Common myeloid progenitor, CD34-positive (primary cell): ENCODE results near the gene MARK1.

Source experiments
- CTCF ChIA-PET: fragments of 350-600 bp; sonication (Branson Sonifier 250); formaldehyde crosslinking; loops from one replicate; lab custom pipeline; 2021; ENCODE audit warnings: antibody characterized with exemption; lab: Charles Lee
- POLR2A ChIA-PET: fragments of 350-600 bp; sonication (Branson Sonifier 250); formaldehyde crosslinking; loops from one replicate; lab custom pipeline; 2021; ENCODE audit warnings: antibody characterized with exemption; lab: Charles Lee
- DNase-seq, 3 donors: peaks; one replicate each; pipeline versions ENCODE4 v3.0.0 to v3.0.0-alpha.2; 2013
- H3K27ac ChIP-seq, 2 experiments: 1 replicate in 1 of 2; 2 replicates in 1 of 2; pipeline ENCODE4 v1.7.0; 2013; ENCODE audit warnings: inconsistent platforms in 2 of 2, low read length in 2 of 2, mild to moderate bottlenecking in 2 of 2, low read depth in 1 of 2, moderate library complexity in 1 of 2; ENCODE audit not compliant: severe bottlenecking in 2 of 2, insufficient read depth in 1 of 2, poor library complexity in 1 of 2
- H3K27me3 ChIP-seq, 5 experiments: replicated peaks in 2 of 5; 1 replicate in 3 of 5; 2 replicates in 2 of 5; pipeline versions ENCODE4 v1.6.1 to v1.7.0; 2013; ENCODE audit warnings: low read length in 4 of 5, mild to moderate bottlenecking in 2 of 5, moderate library complexity in 2 of 5, inconsistent platforms in 1 of 5; ENCODE audit not compliant: insufficient read depth in 5 of 5, control insufficient read depth in 4 of 5
- H3K36me3 ChIP-seq, 4 experiments: 1 replicate in 2 of 4; 2 replicates in 2 of 4; pipeline versions ENCODE4 v1.6.1 to v1.7.0; 2013; ENCODE audit warnings: low read length in 3 of 4, control low read depth in 1 of 4, mild to moderate bottlenecking in 1 of 4; ENCODE audit not compliant: control insufficient read depth in 4 of 4, insufficient read depth in 4 of 4
- H3K4me1 ChIP-seq, 4 experiments: 1 replicate in 3 of 4; 2 replicates in 1 of 4; pipeline versions ENCODE4 v1.6.1 to v1.7.1; 2013; ENCODE audit warnings: low read length in 3 of 4, mild to moderate bottlenecking in 3 of 4, control low read depth in 1 of 4, inconsistent platforms in 1 of 4, moderate library complexity in 1 of 4; ENCODE audit not compliant: control insufficient read depth in 4 of 4, insufficient read depth in 4 of 4; ENCODE audit errors: control extremely low read depth in 1 of 4
- H3K4me3 ChIP-seq, 7 experiments: 1 replicate in 4 of 7; 2 replicates in 3 of 7; pipeline versions ENCODE4 v1.5.1 to v1.7.0; 2013; ENCODE audit warnings: mild to moderate bottlenecking in 7 of 7, low read length in 6 of 7, moderate library complexity in 6 of 7, inconsistent platforms in 2 of 7, low read depth in 2 of 7, control low read depth in 1 of 7; ENCODE audit not compliant: insufficient read depth in 4 of 7, control insufficient read depth in 1 of 7; ENCODE audit errors: extremely low read depth in 1 of 7
- H3K9me3 ChIP-seq, 5 experiments: 1 replicate in 4 of 5; 2 replicates in 1 of 5; pipeline versions ENCODE4 v1.6.1 to v1.7.1; 2013; ENCODE audit warnings: low read length in 4 of 5, mild to moderate bottlenecking in 2 of 5, inconsistent platforms in 1 of 5, low read depth in 1 of 5, moderate library complexity in 1 of 5; ENCODE audit not compliant: control insufficient read depth in 4 of 5, insufficient read depth in 2 of 5; ENCODE audit errors: control extremely low read depth in 1 of 5
- WGBS: methylation state at CpG from one replicate; pipeline ENCODE4 v1.1.5; 2013; ENCODE audit not compliant: insufficient coverage; 5-methylcytosine and 5-hydroxymethylcytosine counted together

MARK1 gene

DNA sequence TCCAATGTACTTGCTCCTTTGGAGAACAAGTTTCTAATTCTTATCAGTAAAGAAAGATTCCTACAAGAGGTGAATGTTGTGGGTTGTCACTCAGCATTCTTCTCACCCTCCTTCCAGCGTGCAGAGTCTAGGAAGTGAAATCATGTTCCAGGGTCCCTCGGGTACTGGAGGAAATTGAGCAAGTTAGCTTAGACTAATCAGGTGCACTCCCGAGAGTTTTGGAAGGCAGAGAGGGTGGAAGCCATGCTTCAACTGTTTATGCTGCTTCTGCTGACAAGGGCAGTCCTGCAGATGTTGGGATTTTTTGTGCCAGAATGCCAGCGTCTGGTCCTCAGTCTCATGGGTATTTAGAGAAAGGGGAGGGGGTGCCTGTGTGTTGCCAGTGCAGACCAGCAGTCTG, 157.0 kb downstream of the MARK1 start:
- Histone ChIP-seq H3K27me3 (peaks cover 2 to 5% (median 3%) of the 10 kb centered on the region in 5 experiments), H3K4me1 (peaks cover 0 to 6% (median 4%) of the 10 kb centered on the region in 4 experiments), H3K27ac (no peak overlapping the region), H3K36me3 (no peaks in the 10 kb centered on the region), H3K4me3 (no peak overlapping the region), H3K9me3 (no peaks in the 10 kb centered on the region)
- ChIA-PET POLR2A (no interaction called here), CTCF (interaction anchor here (0.9 to 1.2 kb wide), 2 partner anchors 11 to 76 kb away, joined by 3 read pairs; no protein-coding TSS in a partner anchor)
- 75% methylated on average over 2 of the region's 4 CpGs for WGBS
- no peak for DNase-seq

DNA sequence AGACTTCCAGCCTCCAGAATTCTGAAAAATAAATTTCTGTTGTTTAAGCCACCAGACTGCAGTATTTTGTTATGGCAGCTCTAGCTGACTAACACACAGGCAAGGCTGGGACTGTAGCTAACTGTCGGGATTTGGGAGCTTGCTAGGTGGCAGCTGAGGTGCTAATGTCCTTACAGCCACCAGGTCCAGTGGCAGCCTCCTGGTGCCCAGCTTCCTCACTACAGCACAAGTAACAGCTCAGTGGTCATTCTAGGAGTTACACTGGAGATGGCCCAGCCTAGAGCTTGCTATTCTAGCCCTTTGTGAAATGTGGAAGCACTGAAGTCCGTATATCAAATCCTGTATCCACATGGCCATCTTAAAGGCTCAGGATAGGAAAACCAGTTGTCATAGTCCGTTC, 157.9 kb downstream of the MARK1 start:
- Histone ChIP-seq H3K4me1 (peaks cover 0 to 14% (median 11%) of the 10 kb centered on the region in 4 experiments), H3K36me3 (no peaks in the 10 kb centered on the region), H3K27me3 (peaks cover 4 to 12% (median 6%) of the 10 kb centered on the region in 5 experiments), H3K4me3 (no peak overlapping the region), H3K27ac (no peak overlapping the region), H3K9me3 (no peaks in the 10 kb centered on the region)
- POLR2A ChIA-PET, result no interaction called here
- DNase-seq, result peak in 2 of 3 donors; percentile 13 to 31
- CTCF ChIA-PET, result interaction anchor here (0.9 to 1.0 kb wide), 2 partner anchors 12 to 91 kb away, joined by 3 read pairs; no protein-coding TSS in a partner anchor
- 90% methylated on average over 3 of the region's 3 CpGs for WGBS

DNA sequence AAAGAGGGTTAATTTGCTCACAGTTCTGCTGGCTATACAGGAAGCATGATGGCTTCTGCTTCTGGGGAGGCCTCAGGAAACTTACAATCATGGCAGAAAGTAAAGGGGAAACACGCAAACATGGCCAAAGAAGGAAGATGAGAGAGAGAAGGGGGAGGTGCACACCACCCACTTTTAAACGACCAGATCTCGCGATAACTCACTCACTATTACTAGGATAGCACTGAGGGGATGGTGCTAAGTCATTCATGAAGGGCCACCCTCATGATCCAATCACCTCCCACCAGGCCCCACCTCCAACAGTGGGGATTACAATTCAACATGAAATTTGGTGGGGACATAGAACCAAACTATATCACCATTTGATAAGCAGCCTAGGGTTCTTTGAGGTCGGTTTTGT, 159.9 kb downstream of the MARK1 start:
- H3K4me3 ChIP-seq, result no peak overlapping the region
- ChIA-PET POLR2A (no interaction called here), CTCF (no interaction called here)
- H3K27ac ChIP-seq, result no peak overlapping the region
- H3K9me3 ChIP-seq, result no peaks in the 10 kb centered on the region
- no peak for DNase-seq
- peaks cover 0 to 15% (median 11%) of the 10 kb centered on the region in 4 experiments for H3K4me1 ChIP-seq
- H3K27me3 ChIP-seq, result peaks cover 8 to 29% (median 18%) of the 10 kb centered on the region in 5 experiments
- no peaks in the 10 kb centered on the region for H3K36me3 ChIP-seq
- WGBS, result no CpG with 5 or more reads among the region's 5 CpGs

DNA sequence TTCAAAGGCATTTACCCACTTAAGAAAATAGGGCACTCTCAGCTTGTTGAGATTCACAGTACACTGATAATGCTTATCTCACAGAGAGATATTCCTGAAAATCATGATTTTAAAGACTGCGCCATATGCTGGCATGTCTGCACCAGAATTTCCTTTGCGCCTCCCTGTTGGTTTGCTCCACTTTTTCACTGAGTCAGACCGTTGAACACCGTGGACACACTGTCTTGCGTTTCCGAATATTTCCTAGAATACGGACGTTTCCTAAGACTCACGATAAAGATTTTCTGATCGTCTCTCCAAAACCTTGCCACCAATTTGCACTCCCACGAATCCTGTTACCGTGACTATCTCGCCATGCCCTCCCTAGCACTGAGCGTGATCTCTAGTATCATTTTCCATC, 161.7 kb downstream of the MARK1 start:
- Histone ChIP-seq H3K4me3 (peak overlapping the region in 5 of 7 experiments; percentile 25 to 80 (median 70)), H3K27me3 (peaks cover 9 to 30% (median 22%) of the 10 kb centered on the region in 5 experiments), H3K9me3 (no peaks in the 10 kb centered on the region), H3K4me1 (peaks cover 0 to 15% (median 11%) of the 10 kb centered on the region in 4 experiments), H3K36me3 (no peaks in the 10 kb centered on the region), H3K27ac (no peak overlapping the region)
- ChIA-PET CTCF (interaction anchor here (0.9 to 1.2 kb wide), 4 partner anchors 14 to 87 kb away, joined by 3 to 6 read pairs (median 4); no protein-coding TSS in a partner anchor), POLR2A (no interaction called here)
- WGBS, result 45% methylated on average over 10 of the region's 14 CpGs
- no peak for DNase-seq

DNA sequence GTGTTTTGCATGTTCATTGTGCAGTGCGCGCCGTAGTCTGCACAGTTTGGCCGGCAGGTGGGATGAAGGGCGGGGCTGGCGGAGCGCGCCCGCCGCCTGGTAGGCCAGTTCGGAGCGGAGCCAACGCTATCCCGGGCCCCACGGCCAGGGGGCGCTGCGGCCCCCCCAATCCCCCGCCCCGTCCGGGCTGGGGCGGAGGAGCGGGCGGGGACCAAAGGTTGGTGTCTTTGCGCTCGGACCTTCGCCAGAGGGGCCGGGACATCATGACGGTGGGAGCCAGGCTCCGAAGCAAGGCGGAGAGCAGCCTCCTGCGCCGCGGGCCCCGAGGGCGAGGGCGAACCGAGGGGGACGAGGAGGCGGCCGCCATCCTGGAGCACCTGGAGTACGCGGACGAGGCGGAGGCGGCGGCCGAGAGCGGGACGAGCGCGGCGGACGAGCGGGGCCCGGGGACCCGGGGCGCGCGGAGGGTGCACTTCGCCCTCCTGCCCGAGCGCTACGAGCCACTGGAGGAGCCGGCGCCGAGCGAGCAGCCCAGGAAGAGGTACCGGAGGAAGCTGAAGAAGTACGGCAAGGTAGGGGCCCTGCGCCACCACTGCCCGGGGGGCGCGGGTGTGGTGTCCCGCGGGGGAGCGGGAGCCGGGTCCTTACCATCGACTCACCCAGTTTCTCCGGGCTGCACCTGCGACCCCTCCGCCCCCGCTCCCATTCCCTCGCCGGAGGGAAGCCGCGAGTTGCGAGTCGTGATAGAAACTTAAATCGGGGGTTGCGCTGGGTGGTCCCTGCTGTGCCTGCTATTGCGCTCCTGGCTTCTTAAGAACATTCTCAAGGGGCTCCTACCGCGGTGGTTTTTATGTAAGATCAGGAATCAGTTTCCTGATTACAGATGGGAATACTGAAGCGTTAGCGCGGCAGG, 162.5 kb downstream of the MARK1 start, which contains the start of gene C1orf115:
C1orf115 (plus strand) TSS at position 224 of the 913 bp plus-strand sequence; CDS start at position 264, 40 bp downstream.
- no peaks in the 10 kb centered on the region for H3K9me3 ChIP-seq
- CTCF ChIA-PET, result interaction anchor here (1.2 kb wide), 1 partner anchor 34 kb away, joined by 4 read pairs; no protein-coding TSS in a partner anchor
- no peak within 1 kb of the TSS for H3K27ac ChIP-seq
- H3K27me3 ChIP-seq, result peaks cover 9 to 30% (median 24%) of the 10 kb centered on the region in 5 experiments
- H3K4me3 ChIP-seq, result peak within 1 kb of the TSS; percentile 52 to 80 (median 65)
- 4% methylated on average over 86 of the region's 96 CpGs for WGBS
- DNase-seq, result peak; percentile 81 to 84 (median 83)
- no peaks in the 10 kb centered on the region for H3K36me3 ChIP-seq
- POLR2A ChIA-PET, result no interaction called here
- H3K4me1 ChIP-seq, result peaks cover 0 to 15% (median 11%) of the 10 kb centered on the region in 4 experiments

DNA sequence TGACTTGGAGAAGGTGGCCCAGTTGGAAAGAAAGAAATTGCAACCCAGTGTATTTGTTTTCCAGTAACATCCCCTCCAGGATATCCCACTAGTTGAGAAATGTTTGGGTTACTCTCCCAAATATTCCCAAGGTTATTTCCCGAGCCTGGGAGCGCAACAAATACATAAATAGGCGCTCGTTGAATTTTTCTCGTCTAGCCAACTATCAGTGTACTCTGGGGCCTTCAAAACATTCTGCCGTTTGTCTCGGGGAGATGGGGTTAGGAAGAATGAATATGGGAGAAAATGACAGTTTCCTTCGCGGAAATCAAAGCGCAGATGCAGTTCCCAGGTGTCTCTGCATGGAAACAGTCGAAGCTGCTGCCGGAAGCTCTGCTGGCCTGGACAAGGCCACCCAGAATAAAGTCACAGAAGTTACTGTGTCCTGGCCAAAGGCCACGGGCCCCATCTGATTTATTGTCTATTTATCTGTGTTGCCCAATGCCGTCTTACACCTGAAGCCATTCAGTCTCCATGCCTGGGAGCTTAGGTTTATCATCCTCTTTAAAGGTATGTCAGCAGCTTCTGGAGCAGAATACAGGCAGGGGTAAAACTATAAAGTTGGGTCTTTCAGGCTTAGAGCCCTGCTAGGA, 163.2 kb downstream of the MARK1 start:
- no peaks in the 10 kb centered on the region for H3K9me3 ChIP-seq
- peaks cover 0 to 15% (median 11%) of the 10 kb centered on the region in 4 experiments for H3K4me1 ChIP-seq
- ChIA-PET CTCF (interaction anchor here (0.8 to 1.3 kb wide), 4 partner anchors 10 to 42 kb away, joined by 4 to 7 read pairs (median 4); no protein-coding TSS in a partner anchor), POLR2A (no interaction called here)
- 94% methylated on average over 12 of the region's 14 CpGs for WGBS
- peaks cover 9 to 30% (median 24%) of the 10 kb centered on the region in 5 experiments for H3K27me3 ChIP-seq
- no peaks in the 10 kb centered on the region for H3K36me3 ChIP-seq
- no peak overlapping the region for H3K27ac ChIP-seq
- DNase-seq, result no peak
- H3K4me3 ChIP-seq, result peak overlapping the region in 5 of 7 experiments; percentile 52 to 80 (median 70)
